ENCODE measurements around the gene CRB1. TPM values are rescaled to one million over a fixed set of nuclear protein-coding genes. Genes with fewer than 3 reads are reported as not detected.

Gene CRB1
- polyA plus RNA-seq, 1 donor (not counting 4 experiments of a cell fraction or from before 2014, with no cell fraction given): 0.04 TPM

DNA sequence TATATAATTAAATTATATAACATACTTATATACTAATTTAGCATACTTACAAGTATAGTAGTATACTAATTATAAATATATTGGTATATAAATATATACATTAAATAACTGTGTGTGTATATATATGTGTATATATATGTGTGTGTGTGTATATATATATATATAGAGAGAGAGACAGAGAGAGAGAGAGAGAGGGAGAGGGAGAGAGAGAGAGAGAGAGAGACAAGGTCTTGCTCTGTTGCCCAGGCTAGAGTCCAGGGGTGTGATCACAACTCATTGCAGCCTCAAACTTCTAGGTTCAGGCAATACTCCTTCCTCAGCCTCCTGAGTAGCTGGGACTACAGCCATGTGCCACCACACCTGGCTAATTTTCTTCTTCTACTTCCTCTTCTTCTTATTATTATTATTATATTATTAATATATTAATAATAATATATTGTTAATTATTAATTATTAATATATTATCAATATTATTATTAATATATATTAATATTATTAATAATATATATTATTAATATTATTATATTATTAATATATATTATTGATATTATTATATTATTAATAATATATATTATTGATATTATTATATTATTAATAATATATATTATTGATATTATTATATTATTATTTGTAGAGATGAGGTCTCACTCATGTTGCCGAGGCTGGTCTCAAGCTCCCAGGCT lies 185.5 kb downstream of the CRB1 start:
- H3K4me1 ChIP-seq (ENCODE audit: control insufficient read depth, extremely low read depth, insufficient read depth, low read length): no peaks in the 10 kb centered on the region
- H3K4me3 ChIP-seq (ENCODE audit: control insufficient read depth in 2 of 3, extremely low read depth in 1 of 3, insufficient read depth in 2 of 3, low read depth in 1 of 3, low read length in 3 of 3): no peak overlapping the region
- no peaks in the 10 kb centered on the region for H4K20me1 ChIP-seq (ENCODE audit: control insufficient read depth, extremely low read depth, insufficient read depth, low read length)
- H3K27me3 ChIP-seq (ENCODE audit: control insufficient read depth, extremely low read depth, insufficient read depth, low read length): no peaks in the 10 kb centered on the region
- no peak overlapping the region for H3K9ac ChIP-seq (ENCODE audit: control insufficient read depth, extremely low read depth, insufficient read depth, low read length)
- no peaks in the 10 kb centered on the region for H3K9me1 ChIP-seq (ENCODE audit: control insufficient read depth, extremely low read depth, insufficient read depth, low read length)
- FAIRE-seq (no peak), DNase-seq (ENCODE audit: low read depth, low spot score) (no peak)
- dilution Hi-C loops (cut with MboI; ENCODE audit: extremely low pct_ligation_motif_present, low sequenced_read_pairs): no loop called here
- no peaks in the 10 kb centered on the region for H3K79me2 ChIP-seq (ENCODE audit: control insufficient read depth, insufficient read depth, low read length)
- H2AFZ ChIP-seq (ENCODE audit: control insufficient read depth, low read length): no peak overlapping the region
- H3K4me2 ChIP-seq (ENCODE audit: control insufficient read depth, extremely low read depth, insufficient read depth, low read depth, low read length): no peak overlapping the region
- H3K27ac ChIP-seq (ENCODE audit: control insufficient read depth, insufficient read depth, low read length): no peak overlapping the region
- no peak for TF ChIP-seq EZH2 (IDR thresholded peaks at IDR 0.05; ENCODE audit: low read length)
- TF ChIP-seq, protein P1, sequence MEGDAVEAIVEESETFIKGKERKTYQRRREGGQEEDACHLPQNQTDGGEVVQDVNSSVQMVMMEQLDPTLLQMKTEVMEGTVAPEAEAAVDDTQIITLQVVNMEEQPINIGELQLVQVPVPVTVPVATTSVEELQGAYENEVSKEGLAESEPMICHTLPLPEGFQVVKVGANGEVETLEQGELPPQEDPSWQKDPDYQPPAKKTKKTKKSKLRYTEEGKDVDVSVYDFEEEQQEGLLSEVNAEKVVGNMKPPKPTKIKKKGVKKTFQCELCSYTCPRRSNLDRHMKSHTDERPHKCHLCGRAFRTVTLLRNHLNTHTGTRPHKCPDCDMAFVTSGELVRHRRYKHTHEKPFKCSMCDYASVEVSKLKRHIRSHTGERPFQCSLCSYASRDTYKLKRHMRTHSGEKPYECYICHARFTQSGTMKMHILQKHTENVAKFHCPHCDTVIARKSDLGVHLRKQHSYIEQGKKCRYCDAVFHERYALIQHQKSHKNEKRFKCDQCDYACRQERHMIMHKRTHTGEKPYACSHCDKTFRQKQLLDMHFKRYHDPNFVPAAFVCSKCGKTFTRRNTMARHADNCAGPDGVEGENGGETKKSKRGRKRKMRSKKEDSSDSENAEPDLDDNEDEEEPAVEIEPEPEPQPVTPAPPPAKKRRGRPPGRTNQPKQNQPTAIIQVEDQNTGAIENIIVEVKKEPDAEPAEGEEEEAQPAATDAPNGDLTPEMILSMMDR (optimal IDR thresholded peaks at IDR 0.05 in 1 of 3, IDR thresholded peaks at IDR 0.05 in 1 of 3, conservative IDR thresholded peaks at IDR 0.05 in 1 of 3; ENCODE audit: extremely low read depth in 1 of 3, insufficient read depth in 2 of 3, low read length in 3 of 3): no peak
- no peaks in the 10 kb centered on the region for H3K36me3 ChIP-seq (ENCODE audit: control insufficient read depth in 2 of 2, extremely low read depth in 1 of 2, insufficient read depth in 2 of 2, low read length in 2 of 2)
- H3K9me3 ChIP-seq (ENCODE audit: control insufficient read depth, low read depth, low read length): no peaks in the 10 kb centered on the region

DNA sequence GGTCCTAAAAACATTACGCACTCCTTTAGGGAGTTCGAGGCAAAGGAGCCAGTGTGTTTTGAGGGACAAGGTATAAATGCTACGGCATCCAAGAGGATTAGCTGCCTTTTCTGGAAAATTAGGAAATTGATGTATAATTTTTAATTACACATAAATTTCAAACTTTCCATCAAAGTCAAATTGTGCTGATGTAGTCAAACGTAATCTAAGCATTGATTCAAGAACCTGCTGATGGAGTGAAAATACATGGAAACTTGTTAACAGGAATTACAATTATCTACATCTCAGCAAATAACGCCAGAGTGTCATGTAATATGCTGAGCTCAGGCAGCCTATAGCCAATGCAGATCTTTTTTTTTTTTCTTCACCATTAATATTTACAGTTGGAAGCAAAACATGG lies 194.5 kb downstream of the CRB1 start:
- Histone ChIP-seq H2AFZ (ENCODE audit: control insufficient read depth, low read length) (no peak overlapping the region), H3K9me1 (ENCODE audit: control insufficient read depth, extremely low read depth, insufficient read depth, low read length) (no peaks in the 10 kb centered on the region), H3K27ac (ENCODE audit: control insufficient read depth, insufficient read depth, low read length) (no peak overlapping the region), H3K36me3 (ENCODE audit: control insufficient read depth in 2 of 2, extremely low read depth in 1 of 2, insufficient read depth in 2 of 2, low read length in 2 of 2) (no peaks in the 10 kb centered on the region), H3K27me3 (ENCODE audit: control insufficient read depth, extremely low read depth, insufficient read depth, low read length) (no peaks in the 10 kb centered on the region), H3K4me3 (ENCODE audit: control insufficient read depth in 2 of 3, extremely low read depth in 1 of 3, insufficient read depth in 2 of 3, low read depth in 1 of 3, low read length in 3 of 3) (no peak overlapping the region), H3K4me1 (ENCODE audit: control insufficient read depth, extremely low read depth, insufficient read depth, low read length) (no peaks in the 10 kb centered on the region), H3K9me3 (ENCODE audit: control insufficient read depth, low read depth, low read length) (no peaks in the 10 kb centered on the region), H3K9ac (ENCODE audit: control insufficient read depth, extremely low read depth, insufficient read depth, low read length) (no peak overlapping the region), H4K20me1 (ENCODE audit: control insufficient read depth, extremely low read depth, insufficient read depth, low read length) (no peaks in the 10 kb centered on the region), H3K79me2 (ENCODE audit: control insufficient read depth, insufficient read depth, low read length) (no peaks in the 10 kb centered on the region), H3K4me2 (ENCODE audit: control insufficient read depth, extremely low read depth, insufficient read depth, low read depth, low read length) (no peak overlapping the region)
- TF ChIP-seq, protein P1 (optimal IDR thresholded peaks at IDR 0.05 in 1 of 3, IDR thresholded peaks at IDR 0.05 in 1 of 3, conservative IDR thresholded peaks at IDR 0.05 in 1 of 3; ENCODE audit: extremely low read depth in 1 of 3, insufficient read depth in 2 of 3, low read length in 3 of 3): no peak
- TF ChIP-seq EZH2 (IDR thresholded peaks at IDR 0.05; ENCODE audit: low read length): no peak
- dilution Hi-C loops (cut with MboI; ENCODE audit: extremely low pct_ligation_motif_present, low sequenced_read_pairs): no loop called here
- DNase-seq (ENCODE audit: low read depth, low spot score) (no peak), FAIRE-seq (no peak)

Data from keratinocyte (primary cell).